DMS 273 treated with DMSO at 0.1 percent for 48 hours (cell line): ENCODE results near the gene STX18.
"Not testable (repeated sequence)": the region's sequence is repeated elsewhere in the genome, so short reads cannot be mapped to it uniquely, and the experiment has no call there.

Experiments used
- DNase-seq: peaks from one replicate; lab custom pipeline; 2025; lab: John Stamatoyannopoulos, UW

The STX18 gene

DNA sequence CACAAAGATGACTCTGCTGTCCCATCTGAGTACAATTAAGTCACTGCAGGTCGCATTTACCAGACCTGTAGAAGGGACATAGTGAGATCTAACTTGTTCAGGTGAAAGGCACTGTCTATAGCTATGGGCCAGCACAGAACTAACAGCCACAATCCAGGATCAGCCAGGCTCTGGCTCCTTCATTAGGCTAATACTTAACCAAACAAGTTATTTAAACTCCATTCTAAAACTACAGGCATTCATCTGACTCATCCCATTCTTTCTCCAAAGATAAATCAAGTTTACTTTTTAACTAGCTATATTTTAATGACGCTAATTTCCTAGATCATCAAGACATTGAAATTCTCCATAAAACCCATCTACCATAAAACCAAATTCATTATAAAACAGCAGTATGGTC is 62.5 kb downstream of the STX18 start:
- no peak for DNase-seq

DNA sequence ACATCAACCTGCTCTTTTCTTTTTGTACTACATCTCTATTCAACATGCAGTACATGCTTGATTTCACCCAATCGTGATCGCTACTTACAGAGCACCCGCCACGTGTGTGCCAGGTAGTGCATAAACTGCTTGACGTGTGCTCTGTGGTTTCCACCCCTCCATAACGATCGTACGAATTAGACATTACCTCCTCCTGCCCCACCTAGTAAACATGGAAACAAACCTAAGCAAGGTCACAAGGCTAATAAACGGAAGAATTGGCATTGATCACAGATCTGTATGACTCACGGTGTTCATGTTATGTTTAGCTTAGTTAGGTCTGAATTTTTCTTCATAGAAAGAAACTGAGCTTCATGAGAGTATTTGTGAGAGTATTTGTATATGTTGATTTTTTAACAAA is 64.1 kb downstream of the STX18 start:
- DNase-seq: no peak

- DNase-seq: no peak
These were observed 64.5 kb downstream of the STX18 start for GRCh38 chr4:4477391-4477790.

DNA sequence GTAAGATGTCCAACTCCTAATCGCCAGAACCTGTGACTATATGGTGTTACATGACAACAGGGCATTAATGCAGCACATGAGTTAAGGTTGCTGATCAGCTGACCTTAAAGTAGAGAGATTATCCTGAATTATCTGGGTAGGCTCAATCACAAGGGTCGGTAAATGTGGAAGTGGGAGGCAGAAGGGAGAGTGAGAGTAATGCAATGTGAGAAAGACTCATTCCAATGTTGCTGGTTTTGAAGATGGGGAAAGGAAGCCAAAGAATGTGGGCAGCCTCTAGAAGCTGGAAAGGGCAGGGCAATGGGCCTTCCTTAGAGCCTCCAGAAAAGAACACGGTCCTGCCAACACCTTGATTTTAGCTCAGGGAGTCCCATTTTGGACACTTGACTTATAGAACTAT is 67.4 kb downstream of the STX18 start:
- no peak for DNase-seq

DNA sequence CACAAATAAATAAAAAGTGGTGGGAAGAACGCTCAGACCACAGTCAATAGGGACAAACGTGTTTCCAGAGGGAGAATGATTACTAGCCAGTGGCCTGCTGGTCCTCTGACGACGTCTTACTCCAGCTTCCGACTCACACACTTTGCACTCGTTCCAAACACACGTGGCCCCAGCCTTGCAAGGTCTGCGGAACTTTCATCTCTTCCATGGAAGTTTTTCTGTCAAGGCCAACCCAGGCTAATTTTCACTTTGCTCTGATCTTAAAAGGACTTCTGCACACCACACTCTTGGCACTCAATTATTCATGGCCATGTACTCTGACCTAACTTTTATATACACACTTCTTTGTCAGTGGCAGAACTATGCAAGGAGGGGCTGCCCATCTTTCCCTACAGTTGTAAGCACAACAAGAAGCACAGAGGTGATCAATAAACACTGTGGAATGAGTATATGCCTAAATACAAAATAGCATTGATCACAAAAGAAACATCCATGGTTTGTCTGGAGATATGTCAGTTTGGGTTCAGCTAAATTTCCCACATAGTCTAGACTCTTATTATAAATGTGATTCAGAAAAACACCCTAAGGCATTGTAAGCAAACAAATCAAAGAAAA is 69.4 kb downstream of the STX18 start:
- DNase-seq: no peak

- DNase-seq: no peak
These were observed 70.7 kb downstream of the STX18 start for GRCh38 chr4:4471195-4471594.

GRCh38 chr4:4470208-4470607 is 71.6 kb downstream of the STX18 start:
- no peak for DNase-seq

GRCh38 chr4:4465238-4465637 is 76.6 kb downstream of the STX18 start:
- DNase-seq: not testable (repeated sequence)

DNA sequence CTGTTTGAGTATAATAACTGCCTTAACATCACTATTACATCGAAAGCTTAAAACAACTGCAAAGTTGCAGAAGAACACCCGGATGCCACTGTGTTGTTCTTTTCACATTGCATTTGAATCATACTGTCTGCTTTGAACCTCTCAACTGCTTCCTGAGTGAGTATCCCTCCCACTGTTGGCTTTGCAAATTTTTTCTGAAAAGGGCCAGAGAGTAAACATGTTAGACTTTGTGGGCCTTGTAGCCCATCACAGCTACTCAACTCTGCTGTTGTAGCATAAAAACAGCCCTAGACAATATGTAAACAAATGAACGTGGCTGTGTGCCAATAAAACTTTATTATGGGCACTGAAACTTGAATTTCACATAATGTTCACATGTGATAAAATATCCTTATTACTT is 78.9 kb downstream of the STX18 start:
- DNase-seq: no peak

DNA sequence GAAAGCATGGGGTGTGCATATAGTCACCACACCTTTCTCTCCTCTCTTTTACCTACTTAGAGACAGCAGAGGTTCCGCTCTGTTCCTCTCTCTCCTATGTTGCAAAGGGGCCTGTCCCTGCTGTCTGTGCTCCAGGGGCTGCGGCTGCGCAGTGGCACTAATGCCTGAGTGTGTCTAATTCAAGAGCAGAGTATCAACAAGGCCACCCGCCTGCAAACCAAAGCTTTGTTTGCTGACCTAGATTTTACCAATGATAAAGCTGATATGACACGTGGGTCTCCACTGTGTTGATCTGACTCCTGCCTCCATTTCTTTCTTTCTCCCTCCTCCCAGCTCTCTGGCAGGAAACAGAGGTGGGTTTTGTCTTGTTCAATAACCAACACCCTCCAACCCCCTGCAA is 80.0 kb downstream of the STX18 start:
- no peak for DNase-seq

DNA sequence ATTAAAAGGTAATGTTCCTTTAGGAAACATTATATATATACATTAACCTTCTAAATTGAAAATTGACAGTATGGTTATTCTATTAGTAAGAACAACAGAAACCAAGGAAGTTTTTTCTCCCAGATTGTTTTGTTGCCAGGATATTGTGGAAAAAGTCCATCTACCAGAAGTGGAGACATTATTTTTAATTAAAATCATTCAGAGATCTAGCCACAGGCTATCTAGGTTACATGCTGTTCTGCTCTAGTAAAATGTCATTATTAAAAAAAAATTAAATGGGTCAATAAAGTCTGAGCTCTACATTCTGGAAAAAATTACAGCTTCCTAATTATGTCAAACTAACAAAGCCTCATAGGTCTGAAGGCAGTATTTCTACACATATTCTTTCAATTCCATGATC is 80.7 kb downstream of the STX18 start:
- no peak for DNase-seq

GRCh38 chr4:4460759-4461158 is 81.1 kb downstream of the STX18 start:
- no peak for DNase-seq

- DNase-seq: no peak
These were observed 82.7 kb downstream of the STX18 start for GRCh38 chr4:4459181-4459580.

GRCh38 chr4:4457803-4458553 is 83.9 kb downstream of the STX18 start:
- no peak for DNase-seq

DNA sequence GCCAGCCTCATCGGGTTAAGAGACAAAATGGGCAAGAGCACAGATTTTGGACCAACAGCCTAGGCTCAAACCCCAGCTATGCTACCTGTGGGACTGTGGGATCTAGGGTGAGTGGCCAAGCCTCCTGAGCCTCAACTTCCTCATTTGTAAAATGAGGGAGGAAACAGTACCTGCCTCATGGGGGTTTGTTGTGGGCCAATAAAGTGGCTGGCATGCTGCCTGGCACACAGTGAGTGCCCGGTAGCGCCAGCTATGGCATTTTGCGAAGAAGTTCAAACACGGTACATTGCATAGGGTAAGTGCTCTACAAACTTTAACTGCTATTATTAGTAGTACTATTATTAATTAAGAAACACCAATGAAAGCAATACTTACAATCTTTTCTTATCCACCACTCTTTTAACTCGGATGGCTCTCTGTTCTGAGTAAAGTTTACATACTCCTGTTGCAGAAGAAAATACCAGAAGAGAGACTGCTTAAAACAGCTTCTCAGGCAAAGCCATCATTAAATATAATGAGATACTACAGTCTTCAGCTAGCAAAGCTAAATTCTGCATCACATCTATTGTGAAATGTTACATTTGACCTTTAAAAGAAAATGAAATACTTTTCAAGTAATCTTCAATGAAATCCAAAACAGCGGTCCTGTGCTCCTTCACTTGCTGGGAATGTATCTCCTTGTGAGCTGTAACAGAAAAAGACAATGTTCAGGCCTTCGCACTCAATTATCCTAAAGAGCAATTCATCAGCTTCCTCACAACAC is 84.9 kb downstream of the STX18 start:
- DNase-seq: no peak

DNA sequence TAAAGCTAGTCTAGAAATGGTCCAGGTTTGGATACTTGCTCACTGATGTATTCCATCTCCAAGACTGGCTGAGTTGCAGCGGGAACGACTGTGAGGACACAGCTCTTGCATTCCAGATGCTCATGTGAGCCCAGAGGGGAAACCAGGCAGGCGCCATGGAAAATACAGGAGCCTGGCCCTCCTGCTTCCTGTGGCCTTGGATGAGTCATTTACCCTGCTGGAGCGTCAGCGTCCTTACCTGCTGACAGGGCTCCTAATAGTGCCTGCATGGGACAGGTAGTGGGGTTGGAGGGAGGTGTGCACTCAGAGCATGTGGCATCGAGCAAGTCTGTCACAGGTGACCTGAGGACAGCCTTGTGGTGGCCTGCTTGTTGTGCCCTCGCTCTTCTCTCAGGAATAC is 85.5 kb downstream of the STX18 start:
- DNase-seq: no peak

DNA sequence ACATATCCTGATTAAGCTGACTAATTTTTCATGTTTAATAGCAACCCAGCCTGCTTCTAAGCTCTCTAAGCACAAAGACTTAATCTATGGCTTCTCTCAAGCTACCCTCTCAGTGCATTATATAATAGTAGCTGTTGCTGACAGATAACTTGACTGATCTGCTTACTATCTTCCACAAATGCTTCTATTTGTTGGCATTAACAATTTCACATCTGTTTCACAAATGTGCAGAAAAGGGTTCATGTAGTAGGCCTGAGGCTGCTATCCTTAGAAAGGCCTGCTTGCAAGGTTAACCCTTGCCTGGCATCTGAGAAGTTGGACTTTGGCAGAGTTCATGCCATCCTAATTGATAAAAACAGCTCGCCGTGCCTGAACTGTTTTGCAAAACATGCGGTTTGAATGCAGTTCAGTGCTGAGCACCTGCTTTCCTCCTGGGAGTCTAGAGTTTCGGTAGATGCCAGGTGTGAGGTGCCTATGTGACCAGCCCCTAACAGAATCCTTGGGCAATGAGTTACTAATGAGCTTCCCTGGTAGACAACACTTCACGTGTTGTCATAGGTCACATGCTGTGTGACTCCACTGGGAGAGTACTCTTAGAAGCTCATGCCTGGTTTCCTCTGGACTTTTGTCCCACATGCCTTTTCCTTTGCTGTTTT is 86.5 kb downstream of the STX18 start:
- DNase-seq: no peak

DNA sequence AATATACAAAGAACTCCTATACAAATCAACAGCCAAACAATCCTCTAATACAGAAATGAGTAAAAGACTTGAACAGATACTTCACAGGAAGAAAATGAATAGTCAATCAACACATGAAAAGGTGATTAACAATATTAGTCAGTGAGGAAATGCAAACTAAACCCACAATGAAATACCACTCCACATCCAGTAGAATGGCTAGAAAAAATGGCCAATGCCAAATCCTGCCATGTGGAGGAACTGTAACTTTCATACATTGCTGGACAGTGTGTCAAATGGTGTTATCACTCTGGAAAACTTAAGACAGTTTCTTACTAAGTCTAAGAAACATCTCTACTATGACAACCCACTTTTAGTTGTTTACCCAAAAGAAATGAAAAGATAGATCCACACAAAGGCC is 95.4 kb downstream of the STX18 start:
- no peak for DNase-seq

DNA sequence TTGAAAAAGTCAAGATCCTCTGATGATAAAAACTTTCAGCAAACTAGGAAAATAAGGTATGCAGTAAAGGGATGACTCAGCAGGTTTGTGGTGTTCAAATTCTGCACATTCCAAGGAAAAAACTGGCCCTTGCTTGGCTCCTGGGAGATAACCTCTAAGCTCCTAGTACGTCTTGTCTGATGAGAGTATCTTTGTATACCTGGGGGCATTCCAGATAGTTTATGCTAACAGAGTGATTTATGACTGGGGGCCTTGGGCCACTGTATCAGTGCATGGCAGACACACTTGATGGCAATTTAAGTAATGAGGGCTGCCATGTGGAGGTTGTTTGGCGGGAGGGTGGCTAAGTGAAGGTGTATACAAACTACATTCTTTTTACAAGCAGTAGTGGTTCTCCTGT is 98.0 kb downstream of the STX18 start:
- no peak for DNase-seq

DNA sequence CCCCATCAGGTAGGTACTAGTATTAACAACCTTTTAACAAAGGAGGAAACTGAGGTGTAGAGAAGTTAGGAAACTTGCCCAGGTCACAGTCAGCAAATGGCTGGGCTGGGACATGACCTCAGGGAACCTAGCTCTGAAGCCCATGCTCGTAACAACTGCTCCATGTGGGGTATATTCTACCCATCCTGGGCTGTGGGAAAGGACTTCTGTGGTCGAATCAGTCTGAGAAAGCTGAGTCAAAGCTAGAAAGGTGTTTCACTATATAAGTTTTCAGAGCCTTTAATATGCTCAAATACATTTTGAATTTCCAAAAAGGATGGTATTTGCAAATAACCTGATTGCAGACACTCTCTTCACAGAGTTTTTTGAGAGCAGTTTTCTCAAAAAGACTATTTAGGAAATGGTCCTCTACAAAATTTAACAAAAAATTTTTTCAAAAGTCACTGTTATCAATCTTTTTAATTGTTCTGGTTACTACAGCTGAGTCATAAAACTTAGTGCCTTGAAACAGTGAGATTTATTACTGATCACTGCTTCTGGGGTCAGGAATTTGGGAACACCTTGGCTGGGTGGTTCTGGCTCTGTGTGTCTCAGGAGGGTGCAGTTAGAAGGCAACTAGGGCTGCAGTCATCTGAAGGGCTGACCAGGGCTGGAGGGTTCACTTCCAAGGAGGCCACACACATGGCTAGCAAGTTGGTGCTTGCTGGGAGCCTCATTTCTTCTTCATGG is 101.4 kb downstream of the STX18 start:
- DNase-seq: no peak

DNA sequence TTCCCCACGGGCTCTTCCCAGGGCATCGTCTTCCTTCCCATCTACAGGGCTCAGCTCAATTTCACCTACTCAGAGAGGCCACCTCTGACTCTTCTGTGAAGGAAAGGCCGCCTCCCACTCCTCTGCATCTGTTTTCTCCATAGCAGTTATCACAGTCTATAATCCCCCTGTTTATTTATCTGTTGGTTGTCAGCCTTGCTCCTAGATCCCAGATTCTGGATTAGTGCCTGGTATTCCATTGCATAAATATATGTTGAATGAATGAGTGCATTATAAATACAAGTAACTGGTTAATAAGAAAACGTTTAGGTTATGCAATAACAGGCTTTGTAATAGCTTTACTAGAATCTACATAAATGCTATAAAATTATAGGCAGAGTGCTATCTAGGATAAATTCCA is 102.1 kb downstream of the STX18 start:
- DNase-seq: no peak

- DNase-seq: no peak
These were observed 103.0 kb downstream of the STX18 start for GRCh38 chr4:4438891-4439290.
